ENCODE results near the gene DRD4. TPM values are rescaled to one million over a fixed set of nuclear protein-coding genes. Genes with fewer than 3 reads are reported as not detected.

The DRD4 gene
- total and polyA plus RNA-seq, 2 of the 13 experiments (the other 11 are each of a cell fraction or from before 2014, with no cell fraction given), result 0.09 to 0.13 TPM

- TF ChIP-seq, protein P1, sequence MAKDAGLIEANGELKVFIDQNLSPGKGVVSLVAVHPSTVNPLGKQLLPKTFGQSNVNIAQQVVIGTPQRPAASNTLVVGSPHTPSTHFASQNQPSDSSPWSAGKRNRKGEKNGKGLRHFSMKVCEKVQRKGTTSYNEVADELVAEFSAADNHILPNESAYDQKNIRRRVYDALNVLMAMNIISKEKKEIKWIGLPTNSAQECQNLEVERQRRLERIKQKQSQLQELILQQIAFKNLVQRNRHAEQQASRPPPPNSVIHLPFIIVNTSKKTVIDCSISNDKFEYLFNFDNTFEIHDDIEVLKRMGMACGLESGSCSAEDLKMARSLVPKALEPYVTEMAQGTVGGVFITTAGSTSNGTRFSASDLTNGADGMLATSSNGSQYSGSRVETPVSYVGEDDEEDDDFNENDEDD (CRISPR knock-in tag; IDR thresholded peaks at IDR 0.05; ENCODE audit: borderline replicate concordance), result peak; percentile 49; the same call in 1 of the 2 replicates
- TF ChIP-seq, protein P2, sequence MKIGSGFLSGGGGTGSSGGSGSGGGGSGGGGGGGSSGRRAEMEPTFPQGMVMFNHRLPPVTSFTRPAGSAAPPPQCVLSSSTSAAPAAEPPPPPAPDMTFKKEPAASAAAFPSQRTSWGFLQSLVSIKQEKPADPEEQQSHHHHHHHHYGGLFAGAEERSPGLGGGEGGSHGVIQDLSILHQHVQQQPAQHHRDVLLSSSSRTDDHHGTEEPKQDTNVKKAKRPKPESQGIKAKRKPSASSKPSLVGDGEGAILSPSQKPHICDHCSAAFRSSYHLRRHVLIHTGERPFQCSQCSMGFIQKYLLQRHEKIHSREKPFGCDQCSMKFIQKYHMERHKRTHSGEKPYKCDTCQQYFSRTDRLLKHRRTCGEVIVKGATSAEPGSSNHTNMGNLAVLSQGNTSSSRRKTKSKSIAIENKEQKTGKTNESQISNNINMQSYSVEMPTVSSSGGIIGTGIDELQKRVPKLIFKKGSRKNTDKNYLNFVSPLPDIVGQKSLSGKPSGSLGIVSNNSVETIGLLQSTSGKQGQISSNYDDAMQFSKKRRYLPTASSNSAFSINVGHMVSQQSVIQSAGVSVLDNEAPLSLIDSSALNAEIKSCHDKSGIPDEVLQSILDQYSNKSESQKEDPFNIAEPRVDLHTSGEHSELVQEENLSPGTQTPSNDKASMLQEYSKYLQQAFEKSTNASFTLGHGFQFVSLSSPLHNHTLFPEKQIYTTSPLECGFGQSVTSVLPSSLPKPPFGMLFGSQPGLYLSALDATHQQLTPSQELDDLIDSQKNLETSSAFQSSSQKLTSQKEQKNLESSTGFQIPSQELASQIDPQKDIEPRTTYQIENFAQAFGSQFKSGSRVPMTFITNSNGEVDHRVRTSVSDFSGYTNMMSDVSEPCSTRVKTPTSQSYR (CRISPR knock-in tag; IDR thresholded peaks at IDR 0.05; ENCODE audit: borderline replicate concordance), result peak; percentile 16; the same call in 1 of the 2 replicates
- TF ChIP-seq, protein P3, sequence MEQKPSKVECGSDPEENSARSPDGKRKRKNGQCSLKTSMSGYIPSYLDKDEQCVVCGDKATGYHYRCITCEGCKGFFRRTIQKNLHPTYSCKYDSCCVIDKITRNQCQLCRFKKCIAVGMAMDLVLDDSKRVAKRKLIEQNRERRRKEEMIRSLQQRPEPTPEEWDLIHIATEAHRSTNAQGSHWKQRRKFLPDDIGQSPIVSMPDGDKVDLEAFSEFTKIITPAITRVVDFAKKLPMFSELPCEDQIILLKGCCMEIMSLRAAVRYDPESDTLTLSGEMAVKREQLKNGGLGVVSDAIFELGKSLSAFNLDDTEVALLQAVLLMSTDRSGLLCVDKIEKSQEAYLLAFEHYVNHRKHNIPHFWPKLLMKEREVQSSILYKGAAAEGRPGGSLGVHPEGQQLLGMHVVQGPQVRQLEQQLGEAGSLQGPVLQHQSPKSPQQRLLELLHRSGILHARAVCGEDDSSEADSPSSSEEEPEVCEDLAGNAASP (CRISPR knock-in tag; IDR thresholded peaks at IDR 0.05; ENCODE audit: borderline replicate concordance), result peak; percentile 95; the same call in 1 of the 2 replicates
- TF ChIP-seq GATAD2A (CRISPR knock-in tag; IDR thresholded peaks at IDR 0.05) (peak; percentile 88), EP300 (IDR thresholded peaks at IDR 0.05; ENCODE audit: low read depth in 2 of 2, low read length in 2 of 2) (peak in 1 of 2 experiments; percentile 53; a peak in 2 of 4 replicates), EP300 (CRISPR knock-in tag; IDR thresholded peaks at IDR 0.05; ENCODE audit: borderline replicate concordance) (peak; percentile 69), ZNF746 (CRISPR knock-in tag; IDR thresholded peaks at IDR 0.05) (peak; percentile 61; the same call in 1 of the 2 replicates), PHF20 (CRISPR knock-in tag; IDR thresholded peaks at IDR 0.05) (no peak), PATZ1 (CRISPR knock-in tag; IDR thresholded peaks at IDR 0.05) (peak; percentile 85), TBX2 (CRISPR knock-in tag; IDR thresholded peaks at IDR 0.05; ENCODE audit: borderline replicate concordance) (peak; percentile 83), NFIB (CRISPR knock-in tag; IDR thresholded peaks at IDR 0.05; ENCODE audit: borderline replicate concordance) (no peak), NFYC (CRISPR knock-in tag; IDR thresholded peaks at IDR 0.05) (no peak), ZNF557 (CRISPR knock-in tag; IDR thresholded peaks at IDR 0.05) (0 out of 2 replicates have a peak, but pooled peaks have one; percentile 33), SMAD3 (CRISPR knock-in tag; IDR thresholded peaks at IDR 0.05) (peak; percentile 79), BCL3 (CRISPR knock-in tag; IDR thresholded peaks at IDR 0.05) (0 out of 2 replicates have a peak, but pooled peaks have one; percentile 39), PRMT3 (CRISPR knock-in tag; IDR thresholded peaks at IDR 0.05; ENCODE audit: borderline replicate concordance, low read depth) (no peak), KDM2A (CRISPR knock-in tag; IDR thresholded peaks at IDR 0.05; ENCODE audit: borderline replicate concordance, low read depth) (peak; percentile 56), HIVEP1 (CRISPR knock-in tag; IDR thresholded peaks at IDR 0.05) (0 out of 2 replicates have a peak, but pooled peaks have one; percentile 51), RXRB (CRISPR knock-in tag; IDR thresholded peaks at IDR 0.05; ENCODE audit: borderline replicate concordance) (peak; percentile 93), NONO (IDR thresholded peaks at IDR 0.05) (no peak), NONO (CRISPR knock-in tag; conservative IDR thresholded peaks at IDR 0.05) (no peak; the same call in none of the 2 replicates), HNF4A (CRISPR knock-in tag; IDR thresholded peaks at IDR 0.05) (peak; percentile 94)
Observed at GRCh38 chr11:587978-588380, 49.1 kb upstream of the DRD4 start (continued).

All from HepG2 (cell line).